Stimulated activated CD4-positive, alpha-beta T cell treated with anti-CD3 and anti-CD28 coated beads, Interleukin-1b, Interleukin-23, amount 100 ng/mL, for 1 hour (primary cell): Measurements from ENCODE around the gene NTF3.

Experiments
- DNase-seq, 2 donors: peaks; one replicate each; pipeline ENCODE4 v3.0.0-alpha.2; 2020; ENCODE audit warnings: low read depth in 2 of 2

NTF3 gene

GRCh38 chr12:5487948-5488625 lies 56.2 kb downstream of the NTF3 start:
- DNase-seq, result no peak

GRCh38 chr12:5488626-5488955 lies 56.7 kb downstream of the NTF3 start:
- DNase-seq, result no peak

- no peak for DNase-seq
These were observed 57.1 kb downstream of the NTF3 start for GRCh38 chr12:5489017-5489416.

- no peak for DNase-seq
These were observed 58.0 kb downstream of the NTF3 start for GRCh38 chr12:5489760-5490406.

GRCh38 chr12:5492562-5492961 lies 60.7 kb downstream of the NTF3 start:
- no peak for DNase-seq

- no peak for DNase-seq
These were observed 61.1 kb downstream of the NTF3 start for GRCh38 chr12:5493018-5493417.

GRCh38 chr12:5494343-5494742 lies 62.4 kb downstream of the NTF3 start:
- DNase-seq, result no peak

- no peak for DNase-seq
These were observed 65.6 kb downstream of the NTF3 start for GRCh38 chr12:5497329-5498053.

- no peak for DNase-seq
These were observed 66.2 kb downstream of the NTF3 start for GRCh38 chr12:5498076-5498475.

GRCh38 chr12:5498806-5499205 lies 66.9 kb downstream of the NTF3 start:
- no peak for DNase-seq

GRCh38 chr12:5499566-5500330 lies 67.8 kb downstream of the NTF3 start:
- no peak for DNase-seq

- DNase-seq, result no peak
These were observed 68.4 kb downstream of the NTF3 start for GRCh38 chr12:5500331-5500659.

GRCh38 chr12:5503774-5504173 lies 71.9 kb downstream of the NTF3 start:
- no peak for DNase-seq

GRCh38 chr12:5505116-5505515 lies 73.2 kb downstream of the NTF3 start:
- DNase-seq, result no peak

- DNase-seq, result no peak
These were observed 73.8 kb downstream of the NTF3 start for GRCh38 chr12:5505751-5506150.

- no peak for DNase-seq
These were observed 74.4 kb downstream of the NTF3 start for GRCh38 chr12:5506295-5506694.

GRCh38 chr12:5506821-5507231 lies 74.9 kb downstream of the NTF3 start:
- no peak for DNase-seq

- DNase-seq, result no peak
These were observed 75.6 kb downstream of the NTF3 start for GRCh38 chr12:5507401-5507935.

GRCh38 chr12:5507944-5508343 lies 76.0 kb downstream of the NTF3 start:
- no peak for DNase-seq

GRCh38 chr12:5509102-5509501 lies 77.2 kb downstream of the NTF3 start:
- DNase-seq, result no peak

GRCh38 chr12:5509557-5509956 lies 77.6 kb downstream of the NTF3 start:
- DNase-seq, result no peak

- no peak for DNase-seq
These were observed 78.4 kb downstream of the NTF3 start for GRCh38 chr12:5510251-5510805.
